Activated T-helper 1 cell treated with anti-CD3 and anti-CD28 coated beads, Interleukin-2, amount 50 U/mL, for 16 hours (primary cell): ENCODE data around the gene ABITRAM.
"Not testable (repeated sequence)": the region's sequence is repeated elsewhere in the genome, so short reads cannot be mapped to it uniquely, and the experiment has no call there.

Source experiments
- DNase-seq, 2 donors: peaks; one replicate each; pipeline ENCODE4 v3.0.0-alpha.2; 2020; ENCODE audit warnings: low read depth in 1 of 2, low spot score in 1 of 2

ABITRAM gene

GRCh38 chr9:108934323-108934893 is at the start of gene ABITRAM:
TSS of gene ABITRAM (plus strand) at chr9:108934400. CDS start at chr9:108934487, 87 bp downstream.
- peak; percentile 57 to 64 for DNase-seq

- DNase-seq = no peak
Observed at GRCh38 chr9:108884701-108885100, 49.5 kb upstream of the ABITRAM start.

GRCh38 chr9:108885643-108886348 is 48.4 kb upstream of the ABITRAM start:
- no peak for DNase-seq

- DNase-seq = not testable (repeated sequence)
Observed at GRCh38 chr9:108886594-108887271, 47.5 kb upstream of the ABITRAM start.

GRCh38 chr9:108889649-108890067 is 44.5 kb upstream of the ABITRAM start:
- DNase-seq = no peak

GRCh38 chr9:108894225-108894997 is 39.8 kb upstream of the ABITRAM start:
- DNase-seq = no peak

- DNase-seq = no peak
Observed at GRCh38 chr9:108897324-108898096, 36.7 kb upstream of the ABITRAM start.

- DNase-seq = not testable (repeated sequence)
Observed at GRCh38 chr9:108899023-108899695, 35.0 kb upstream of the ABITRAM start.

GRCh38 chr9:108900176-108900575 is 34.0 kb upstream of the ABITRAM start:
- DNase-seq = no peak

GRCh38 chr9:108903420-108904103 is 30.6 kb upstream of the ABITRAM start:
- DNase-seq = no peak

GRCh38 chr9:108904161-108904560 is 30.0 kb upstream of the ABITRAM start:
- DNase-seq = no peak

GRCh38 chr9:108905494-108905893 is 28.7 kb upstream of the ABITRAM start:
- no peak for DNase-seq

- DNase-seq = no peak
Observed at GRCh38 chr9:108910402-108910801, 23.8 kb upstream of the ABITRAM start.

GRCh38 chr9:108910914-108911313 is 23.3 kb upstream of the ABITRAM start:
- DNase-seq = no peak

- no peak for DNase-seq
Observed at GRCh38 chr9:108911820-108912219, 22.4 kb upstream of the ABITRAM start.

- DNase-seq = no peak
Observed at GRCh38 chr9:108913391-108913790, 20.8 kb upstream of the ABITRAM start.

GRCh38 chr9:108919517-108919916 is 14.7 kb upstream of the ABITRAM start:
- DNase-seq = no peak

GRCh38 chr9:108920401-108920800 is 13.8 kb upstream of the ABITRAM start:
- not testable (repeated sequence) for DNase-seq

- DNase-seq = no peak
Observed at GRCh38 chr9:108921200-108921599, 13.0 kb upstream of the ABITRAM start.

- DNase-seq = no peak
Observed at GRCh38 chr9:108924466-108924865, 9.7 kb upstream of the ABITRAM start.
